ENCODE measurements around the gene PHF14. TPM values are rescaled to one million over a fixed set of nuclear protein-coding genes. Genes with fewer than 3 reads are reported as not detected.

Gene PHF14
- total RNA-seq, 1 experiment from 2014 or later = 30.7 TPM

DNA sequence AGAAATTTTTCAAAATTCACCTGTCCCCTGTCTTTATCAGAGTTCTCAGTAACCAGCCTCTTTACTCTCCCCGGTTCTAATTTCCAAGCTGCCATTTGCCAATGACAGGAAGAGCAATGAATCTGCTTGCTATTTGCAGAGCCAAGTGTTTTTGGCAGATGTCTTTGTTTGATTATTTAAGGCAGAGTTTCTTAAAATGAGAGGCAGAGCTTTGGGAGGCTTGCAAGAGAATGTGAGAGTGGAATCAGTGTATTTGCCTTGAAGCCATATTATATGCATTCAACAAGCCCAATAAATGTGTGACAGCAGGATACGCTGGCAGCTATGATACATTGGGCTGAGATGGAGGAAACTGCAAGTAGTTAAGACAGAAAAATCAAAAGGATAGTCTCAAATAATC, 196.5 kb downstream of the PHF14 start:
- DNase-seq (ENCODE audit: low read depth) = no peak

DNA sequence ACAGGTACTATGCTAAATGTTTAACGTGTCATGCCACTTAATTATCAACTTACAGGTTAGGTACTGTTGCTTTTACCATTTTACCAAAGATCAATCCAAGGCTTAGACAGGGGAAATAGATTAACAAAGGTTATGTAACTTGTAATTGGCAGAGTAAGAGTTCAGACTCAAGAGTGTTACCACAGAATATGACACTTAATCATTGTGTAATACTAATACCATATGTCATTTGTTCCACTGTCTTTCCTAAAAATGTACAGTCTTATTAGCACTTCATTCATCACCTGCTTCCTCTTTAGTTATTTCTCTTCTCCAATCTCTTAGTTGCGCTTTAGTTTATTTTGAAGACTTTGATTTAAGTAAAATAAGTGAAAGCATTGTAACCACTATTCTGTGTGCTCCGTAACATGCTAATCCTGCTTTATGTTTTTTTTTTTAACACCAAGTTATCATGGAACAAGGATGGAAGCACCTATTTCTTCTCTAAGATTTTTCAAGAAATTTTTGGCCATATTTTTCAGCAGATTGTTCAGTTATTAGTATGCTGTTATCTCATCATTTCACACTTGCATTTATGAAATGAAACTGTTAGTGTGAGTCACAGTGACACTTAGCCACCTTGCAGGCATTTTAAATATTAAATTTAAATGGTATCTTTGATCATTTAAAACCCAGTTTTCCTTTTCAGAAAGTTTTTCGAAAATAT, 197.3 kb downstream of the PHF14 start:
- DNase-seq (ENCODE audit: low read depth) = no peak

DNA sequence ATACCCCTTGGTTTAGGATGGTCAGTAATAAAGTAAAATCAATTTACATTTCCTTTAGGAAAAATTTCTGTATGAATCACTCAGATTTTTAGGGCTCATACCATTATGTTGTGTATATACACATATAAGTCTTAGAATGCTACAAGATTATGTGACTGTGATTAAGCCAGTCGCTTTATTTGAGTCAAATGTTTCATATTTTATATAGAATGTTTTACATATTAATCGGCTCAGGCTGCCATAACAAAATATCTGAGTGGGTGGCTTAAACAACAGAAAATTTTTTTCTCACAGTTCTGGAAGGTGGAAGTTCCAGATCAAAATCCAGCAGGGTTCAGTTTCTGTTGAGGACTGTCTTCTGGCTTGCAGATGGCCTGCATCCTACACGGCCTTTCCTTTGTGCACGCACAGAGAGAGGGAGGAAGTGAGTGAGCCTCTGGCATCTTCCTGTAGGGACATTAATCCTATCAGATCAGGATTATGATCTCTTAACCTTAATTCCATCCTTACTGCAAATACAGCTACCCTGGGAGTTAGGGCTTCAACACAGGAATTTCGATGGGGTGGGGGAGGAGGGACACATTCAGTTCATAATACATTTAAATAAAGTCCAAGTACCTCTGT, 198.0 kb downstream of the PHF14 start:
- DNase-seq (ENCODE audit: low read depth) = no peak

DNA sequence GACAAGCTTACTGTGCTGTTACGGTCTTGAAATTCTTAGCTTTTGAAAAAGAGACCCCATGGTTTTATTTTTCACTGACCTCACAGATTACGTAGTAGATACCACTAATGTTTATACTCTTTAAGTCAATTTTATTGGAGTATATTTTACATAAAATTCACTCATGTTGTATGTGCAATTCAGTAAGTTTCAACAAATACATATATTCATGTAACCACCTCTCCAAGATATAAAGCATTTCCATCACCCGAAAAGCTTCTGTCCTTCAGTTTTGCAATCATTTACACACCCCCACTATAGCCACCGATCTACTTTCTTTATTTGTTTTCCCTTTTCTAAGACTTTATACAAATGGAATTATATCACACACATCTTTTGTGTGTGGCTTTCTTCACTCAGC, 199.2 kb downstream of the PHF14 start:
- no peak for DNase-seq (ENCODE audit: low read depth)

DNA sequence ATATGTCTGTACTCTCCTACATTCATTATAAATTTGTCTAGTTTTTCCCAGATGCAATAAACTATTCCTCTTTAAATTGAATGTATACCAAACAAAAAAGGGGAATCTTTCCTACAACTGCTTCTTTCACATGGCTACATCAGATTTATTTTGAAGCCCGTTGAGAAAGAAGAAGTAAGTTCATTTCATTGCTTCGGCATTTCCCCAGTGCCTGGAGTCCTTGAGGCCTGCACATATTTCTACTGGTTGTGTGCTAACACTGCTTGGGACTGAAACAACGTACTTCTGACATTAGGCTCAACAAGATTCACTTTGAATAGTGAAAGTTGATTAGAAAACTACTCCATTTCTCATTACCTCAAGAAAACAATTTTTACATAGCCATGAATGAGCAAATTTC, 201.7 kb downstream of the PHF14 start:
- DNase-seq (ENCODE audit: low read depth) = no peak

DNA sequence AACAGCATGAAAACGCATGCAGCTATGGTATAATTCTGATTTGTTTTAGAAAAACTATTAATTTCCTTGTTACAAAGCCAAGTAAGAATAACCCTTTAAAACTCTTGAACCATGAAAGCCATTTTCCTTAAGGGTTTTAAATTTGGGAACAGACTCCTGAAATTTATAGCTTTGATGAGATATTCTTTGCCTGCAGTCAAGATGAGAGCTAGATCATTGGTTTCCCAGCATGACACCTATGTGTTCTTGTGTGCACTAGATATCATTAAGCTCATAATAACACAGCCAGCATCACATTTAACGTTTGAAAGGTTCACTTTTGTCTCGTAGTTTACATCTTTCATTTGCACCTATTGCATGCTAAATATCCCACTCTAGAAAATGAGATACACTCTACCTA, 202.2 kb downstream of the PHF14 start:
- no peak for DNase-seq (ENCODE audit: low read depth)

DNA sequence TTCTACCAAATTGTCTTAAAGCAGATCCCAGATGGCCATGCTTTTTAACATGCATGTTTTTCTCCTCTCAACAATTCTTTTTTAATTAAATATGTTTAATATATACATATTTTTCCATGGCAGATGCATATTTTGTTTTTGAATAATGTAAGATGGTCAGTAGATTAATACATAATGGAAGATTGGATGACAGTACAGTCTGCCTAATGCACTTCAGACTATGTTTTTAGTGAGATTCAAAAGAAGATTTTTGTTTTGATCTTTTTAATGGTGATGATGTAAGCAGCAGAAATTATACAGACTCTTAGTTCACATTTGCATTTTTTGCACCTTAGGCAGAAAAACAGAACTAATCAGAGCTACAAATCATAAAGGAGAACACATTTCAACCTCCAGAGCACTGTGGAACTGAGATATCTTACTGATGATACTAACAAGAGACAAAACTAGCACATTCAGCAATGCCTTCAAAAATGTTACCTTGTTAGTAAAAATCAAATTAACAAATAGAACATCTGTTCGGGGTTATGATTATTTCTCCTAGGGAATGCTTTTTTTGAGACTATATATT, 203.4 kb downstream of the PHF14 start:
- no peak for DNase-seq (ENCODE audit: low read depth)

DNA sequence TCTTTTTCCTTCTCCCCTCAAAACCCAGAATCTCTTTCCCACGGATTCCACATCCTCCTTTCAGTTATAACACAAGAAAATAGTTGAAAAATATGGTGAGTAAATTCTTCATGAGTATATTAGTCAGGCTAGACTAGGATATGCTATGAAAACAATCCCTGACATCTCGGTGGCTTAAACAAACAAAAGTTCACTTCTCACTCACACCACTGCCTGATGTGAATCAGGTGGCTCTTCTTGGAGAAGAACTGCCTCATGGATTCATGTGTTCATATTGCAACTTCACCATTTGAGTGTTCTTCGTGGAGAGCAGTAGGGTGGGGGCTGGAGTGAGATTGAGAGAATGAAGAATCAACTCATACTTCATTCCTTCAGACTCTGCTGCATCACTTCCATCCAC, 204.1 kb downstream of the PHF14 start:
- peak; percentile 47 for DNase-seq (ENCODE audit: low read depth)

DNA sequence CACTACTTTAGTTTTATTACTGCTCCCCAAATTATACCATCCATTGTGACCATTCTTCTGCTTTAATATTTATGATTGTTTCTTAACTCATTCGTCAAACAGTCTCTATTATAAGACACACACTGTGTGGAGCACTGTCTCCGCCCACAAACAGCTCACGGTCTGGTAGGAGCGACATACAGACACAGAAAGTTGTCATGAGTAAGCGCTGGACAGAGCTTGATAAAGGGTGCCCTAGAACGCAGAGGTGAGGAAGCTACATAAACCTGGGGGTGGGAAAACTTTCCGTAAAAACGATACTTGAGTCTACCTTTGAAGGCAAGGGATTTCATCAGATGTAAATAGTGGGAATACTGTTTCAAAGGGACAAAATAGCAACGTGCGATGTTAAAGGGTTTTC, 207.9 kb downstream of the PHF14 start:
- no peak for DNase-seq (ENCODE audit: low read depth)

DNA sequence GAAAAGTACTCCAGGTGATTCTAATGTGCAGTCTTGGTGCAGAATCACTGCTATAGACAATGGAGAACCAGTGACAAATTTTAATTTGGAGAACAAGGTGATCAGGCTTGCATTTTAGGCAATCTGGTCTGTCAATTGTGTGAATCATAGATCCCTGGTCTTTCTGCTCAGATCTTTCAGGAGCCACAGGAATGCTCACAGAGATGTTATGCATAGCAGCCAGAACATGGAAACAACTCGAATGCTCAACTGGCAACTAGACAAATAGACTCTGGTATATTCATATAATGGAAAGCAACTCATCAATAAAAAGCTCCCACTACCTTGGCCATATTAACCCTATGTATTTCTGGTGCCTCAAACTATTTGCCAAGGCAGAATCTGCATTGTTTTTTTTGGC, 209.1 kb downstream of the PHF14 start:
- DNase-seq (ENCODE audit: low read depth) = no peak

DNA sequence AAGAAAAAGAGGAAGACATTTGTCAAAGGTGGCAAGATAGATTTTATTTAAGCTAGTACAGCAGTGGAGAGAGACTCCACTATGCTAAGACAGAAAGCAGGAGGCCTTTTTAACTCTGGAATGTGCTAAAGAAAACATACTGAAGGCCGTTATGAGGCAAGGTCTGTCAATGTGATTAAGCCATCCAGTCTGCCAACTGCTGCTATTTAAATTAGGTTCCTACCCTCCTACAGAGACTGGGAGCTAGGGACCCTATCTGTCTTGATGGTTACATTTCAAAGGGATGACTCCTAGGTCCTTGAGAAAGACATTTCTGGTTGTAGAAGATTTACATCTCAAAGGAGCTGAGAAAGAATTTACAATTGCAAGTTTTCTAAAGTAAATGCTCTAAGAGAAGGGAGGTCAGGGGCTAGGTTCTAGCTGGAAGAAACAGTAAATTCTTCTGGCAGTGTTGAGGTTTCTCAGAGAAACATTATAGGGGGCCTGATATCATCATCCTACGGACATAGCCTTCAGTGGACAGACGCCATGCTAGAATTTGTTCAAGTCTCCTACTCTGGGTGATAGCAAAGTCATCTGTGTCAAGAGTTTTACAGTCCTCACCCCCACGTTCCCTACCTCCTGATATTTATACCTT, 211.6 kb downstream of the PHF14 start:
- DNase-seq (ENCODE audit: low read depth) = no peak

DNA sequence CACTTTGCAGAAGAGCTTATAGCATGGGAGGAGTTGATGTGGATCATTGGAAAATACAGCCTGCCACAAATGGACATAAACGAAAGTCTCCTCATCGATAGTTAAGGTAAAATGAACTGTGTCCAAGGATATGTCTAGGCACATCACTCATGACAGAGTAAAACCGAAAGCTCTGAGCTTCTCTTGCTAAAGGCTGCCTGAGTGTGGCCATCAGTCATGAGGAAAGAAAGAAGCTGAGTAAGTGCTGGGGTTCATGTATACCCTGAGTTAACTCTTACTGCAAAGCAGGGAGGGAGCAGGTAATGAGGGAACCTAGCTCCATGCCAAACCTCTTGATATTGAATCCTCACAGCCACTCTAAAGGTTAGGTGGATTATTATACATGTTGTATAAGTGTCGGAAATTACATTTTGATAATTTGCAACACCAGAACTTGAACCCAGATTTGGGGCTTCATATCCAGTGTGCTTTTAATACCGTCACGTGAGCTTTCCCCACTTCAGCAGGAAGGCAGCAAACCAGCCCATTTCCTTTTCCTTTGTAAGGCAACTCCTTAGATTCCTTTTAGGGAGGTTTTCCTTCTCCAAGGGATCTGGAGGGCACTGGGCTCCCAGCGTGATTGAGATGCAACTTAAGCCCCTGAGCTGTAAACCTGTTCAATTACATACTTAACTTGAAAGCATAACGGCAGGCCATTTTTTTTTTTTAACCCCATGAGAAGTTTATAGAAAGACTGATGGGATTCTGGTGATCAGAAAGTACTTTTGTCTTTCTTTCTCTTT, 215.0 kb downstream of the PHF14 start:
- DNase-seq (ENCODE audit: low read depth) = no peak

DNA sequence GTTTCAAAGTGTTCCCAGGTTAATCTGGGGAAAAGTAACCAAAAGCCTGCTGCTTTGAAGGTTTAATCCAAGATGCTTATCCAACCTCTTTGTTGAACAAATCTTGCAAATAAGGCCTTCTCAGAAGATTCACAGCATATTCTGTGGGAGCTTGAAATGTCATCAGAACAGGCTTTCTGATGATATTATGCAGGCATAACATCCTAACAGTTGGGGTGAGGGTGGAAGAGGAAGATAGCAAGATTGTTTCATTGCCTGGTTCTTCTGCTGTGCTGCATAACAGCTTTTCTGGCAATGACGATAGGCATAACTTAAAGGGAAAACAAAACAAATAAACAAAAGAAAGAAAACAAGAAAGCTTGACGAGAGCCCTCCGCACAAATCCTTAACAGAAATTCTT, 217.4 kb downstream of the PHF14 start:
- no peak for DNase-seq (ENCODE audit: low read depth)

DNA sequence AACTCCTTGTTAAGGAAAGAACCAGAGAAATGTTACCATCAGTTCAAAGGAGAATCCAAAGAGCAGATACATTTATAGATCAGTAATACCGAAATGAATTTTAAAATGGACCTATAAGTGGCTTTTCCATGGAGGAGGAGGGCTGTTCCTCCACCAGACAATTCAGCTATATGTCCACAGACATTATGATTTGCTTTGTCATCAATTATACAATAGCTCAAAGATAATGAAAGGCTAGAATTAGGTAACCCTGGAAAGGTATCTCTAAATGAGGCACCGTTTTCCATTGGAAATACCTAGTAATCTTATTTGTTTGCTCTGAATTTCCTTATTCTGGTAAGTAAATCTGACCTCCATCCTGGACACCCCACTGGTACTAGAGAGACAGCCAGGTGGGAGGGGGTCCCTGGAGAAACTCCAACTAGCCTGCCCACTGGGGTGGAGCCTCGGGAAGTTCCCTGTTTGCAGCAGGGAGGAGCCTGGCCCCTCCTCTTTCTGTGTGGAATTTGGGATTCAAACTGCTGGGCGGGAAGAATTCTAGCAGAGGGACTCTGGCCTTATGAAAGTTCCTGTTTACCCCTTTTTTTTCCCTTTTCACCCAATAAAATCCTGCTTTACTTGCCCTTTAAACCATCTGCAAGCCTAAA, 218.0 kb downstream of the PHF14 start:
- DNase-seq (ENCODE audit: low read depth) = no peak

DNA sequence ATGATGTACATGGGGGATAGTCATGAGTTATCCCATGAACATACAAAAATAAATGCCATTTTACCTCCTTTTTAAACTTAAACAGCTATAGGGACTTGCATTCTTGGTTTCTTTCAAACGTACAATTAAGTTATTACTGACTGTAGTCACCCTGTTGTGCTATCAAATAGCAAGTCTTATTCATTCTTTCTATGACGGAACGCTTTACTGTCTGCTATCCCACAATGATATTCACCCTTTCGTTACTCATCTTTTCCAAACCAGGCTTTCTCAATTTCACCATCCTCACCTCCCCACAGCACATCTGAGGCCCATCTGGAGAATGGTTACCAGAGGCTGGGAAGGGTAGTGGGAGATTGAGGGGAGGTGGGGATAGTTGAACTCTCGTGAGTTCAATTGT, 218.8 kb downstream of the PHF14 start:
- peak; percentile 58 for DNase-seq (ENCODE audit: low read depth)

DNA sequence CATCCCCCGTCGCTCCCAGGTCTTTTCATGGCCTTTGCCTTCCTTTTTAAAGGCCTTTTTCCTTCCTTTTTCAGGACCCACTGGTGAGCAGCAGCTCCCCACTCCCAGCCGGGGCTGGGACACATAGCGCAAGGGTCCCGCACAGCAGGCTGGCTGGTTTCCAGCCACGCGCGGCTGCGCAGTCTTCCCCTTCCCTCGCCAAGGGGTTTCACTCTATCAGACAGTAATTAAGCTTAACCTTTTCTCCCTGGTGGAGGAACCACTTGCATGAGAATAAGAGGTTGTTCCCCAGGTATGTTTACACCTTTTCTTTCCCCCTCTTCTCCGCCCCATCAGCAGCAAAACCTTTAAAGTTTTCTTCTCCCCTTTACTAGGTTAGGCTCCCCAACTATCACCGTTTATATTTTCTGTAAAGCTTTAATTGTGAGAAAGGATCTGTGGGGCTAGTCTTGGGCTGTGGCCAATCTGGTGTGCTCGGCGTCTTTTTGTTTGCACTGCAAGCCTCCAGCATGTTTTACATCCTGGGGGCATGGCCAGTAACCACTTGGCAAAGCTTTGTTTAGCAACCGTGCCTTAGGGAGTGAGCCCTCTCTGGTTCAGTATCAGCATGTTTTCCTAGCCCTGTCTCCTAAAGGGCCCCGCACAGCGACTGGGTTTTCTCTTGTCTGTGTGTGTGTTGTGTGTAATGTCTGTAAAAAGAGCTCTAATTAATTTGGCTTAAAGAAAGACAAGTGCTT, 219.6 kb downstream of the PHF14 start:
- DNase-seq (ENCODE audit: low read depth) = peak; percentile 47

DNA sequence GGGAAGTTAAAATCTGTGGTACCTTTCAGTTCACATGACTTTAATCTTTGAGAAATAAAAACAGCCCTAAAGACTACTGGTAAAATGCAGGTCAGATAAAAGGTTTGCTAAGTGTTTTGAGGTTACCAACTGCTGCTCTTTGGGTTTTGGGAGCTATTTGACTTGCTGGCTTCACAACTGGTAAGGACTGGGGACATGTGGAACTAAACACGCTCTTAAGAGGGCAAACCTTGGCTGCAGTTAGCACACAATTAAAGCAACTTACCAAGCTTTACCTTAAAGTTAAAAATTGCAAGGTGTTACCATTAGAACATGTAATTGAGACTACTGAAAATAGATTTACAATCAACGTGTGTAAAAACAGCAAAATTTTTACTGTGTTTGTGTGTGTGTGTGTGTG, 220.2 kb downstream of the PHF14 start:
- DNase-seq (ENCODE audit: low read depth) = no peak

DNA sequence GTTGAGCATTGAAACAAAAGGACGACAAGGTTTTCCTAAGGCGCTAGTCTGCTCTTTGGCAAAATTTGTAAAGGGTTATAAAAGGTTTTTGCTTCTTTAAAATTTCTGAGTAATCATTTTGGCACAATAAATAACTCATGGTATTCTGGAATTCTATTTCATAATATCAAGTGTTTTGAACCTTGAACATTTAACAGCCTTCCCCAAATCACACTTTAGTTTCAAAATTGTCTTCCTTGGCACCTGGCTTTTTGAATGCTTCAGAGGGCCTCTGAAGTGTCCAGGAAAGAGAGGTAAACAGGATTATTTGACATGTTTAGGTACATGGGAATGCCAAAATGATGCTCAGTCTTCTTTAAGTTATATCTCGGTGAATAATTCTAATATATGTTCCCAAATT, 220.8 kb downstream of the PHF14 start:
- no peak for DNase-seq (ENCODE audit: low read depth)

DNA sequence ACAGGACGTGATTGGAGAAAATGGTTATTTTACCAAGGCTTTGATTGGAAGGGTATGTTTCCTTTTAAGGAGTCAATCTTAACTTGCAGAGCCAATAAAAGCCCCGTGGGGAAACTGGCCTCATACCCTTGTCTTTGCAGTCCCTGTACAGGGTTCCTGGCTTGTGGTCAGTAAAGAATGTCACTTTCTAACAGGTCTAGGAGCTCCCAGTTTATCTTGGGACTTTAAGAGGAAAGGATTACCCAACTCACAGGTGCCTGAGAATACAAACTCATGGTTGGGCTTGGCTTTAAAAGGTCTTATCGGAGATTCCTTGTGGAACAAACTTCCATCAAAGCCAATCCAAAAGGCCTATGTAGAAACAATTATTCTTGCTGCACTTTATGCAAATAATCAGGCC, 221.8 kb downstream of the PHF14 start:
- no peak for DNase-seq (ENCODE audit: low read depth)

DNA sequence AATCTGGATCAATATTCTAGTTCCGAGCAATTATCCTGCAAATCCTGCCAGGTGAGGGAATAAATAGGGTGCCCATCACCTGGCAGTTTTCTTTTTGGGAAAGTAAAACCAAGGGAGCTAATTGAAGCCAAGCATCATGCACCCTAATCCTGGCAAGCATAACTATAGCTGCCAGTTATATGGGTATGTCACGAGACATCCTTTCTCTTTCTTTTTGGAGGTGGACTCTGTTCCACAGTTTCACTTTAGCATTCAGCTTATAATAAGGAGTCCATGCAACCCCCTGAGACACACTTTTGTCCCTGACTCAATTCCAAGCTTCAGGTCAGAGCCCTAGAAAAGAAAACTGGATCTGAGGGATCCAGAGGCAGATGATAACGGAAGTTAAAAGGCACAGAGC, 222.5 kb downstream of the PHF14 start:
- no peak for DNase-seq (ENCODE audit: low read depth)

DNA sequence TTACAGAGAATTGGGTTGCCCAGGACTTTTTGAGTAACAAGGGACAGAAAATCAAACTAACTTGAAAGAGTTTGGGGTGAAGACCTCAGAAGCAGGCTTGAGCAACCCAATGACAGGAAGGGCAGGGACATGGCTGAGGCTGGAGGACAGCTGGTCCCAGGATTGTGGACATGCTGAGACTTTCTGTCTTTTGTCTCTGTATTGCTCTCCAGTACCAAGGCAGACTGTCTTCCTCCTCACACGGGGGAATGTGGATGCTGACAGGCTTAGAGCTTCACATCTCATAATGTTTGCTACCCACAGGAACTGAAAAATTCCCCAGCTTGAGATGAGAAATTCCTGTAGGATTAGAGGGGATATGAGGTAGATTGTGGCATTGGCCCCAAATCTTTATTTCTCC, 229.6 kb downstream of the PHF14 start:
- DNase-seq (ENCODE audit: low read depth) = no peak

Data from HT1080 (cell line).